CD4-positive, alpha-beta T cell treated with Interleukin-15 for 1 hour (primary cell): ENCODE measurements around the gene LRP3.
"Not testable (repeated sequence)": the region's sequence is repeated elsewhere in the genome, so short reads cannot be mapped to it uniquely, and the experiment has no call there.

Source experiments
- DNase-seq: peaks from one replicate; pipeline ENCODE4 v3.0.0-alpha.2; 2020

LRP3 gene

GRCh38 chr19:33220735-33221134 lies 26.6 kb downstream of the LRP3 start:
- DNase-seq = no peak

- no peak for DNase-seq
These were observed 27.5 kb downstream of the LRP3 start for GRCh38 chr19:33221638-33222037.

GRCh38 chr19:33222255-33222654 lies 28.1 kb downstream of the LRP3 start:
- not testable (repeated sequence) for DNase-seq

- DNase-seq = no peak
These were observed 30.7 kb downstream of the LRP3 start for GRCh38 chr19:33224694-33225457.

GRCh38 chr19:33225458-33225926 lies 31.4 kb downstream of the LRP3 start, which contains the start of gene SLC7A10:
SLC7A10 (minus strand) TSS chr19:33225850; CDS start chr19:33225703, 147 bp downstream.
- no peak for DNase-seq

GRCh38 chr19:33226550-33227241 lies 32.6 kb downstream of the LRP3 start:
- no peak for DNase-seq

GRCh38 chr19:33227242-33227650 lies 33.1 kb downstream of the LRP3 start:
- DNase-seq = no peak

- no peak for DNase-seq
These were observed 33.9 kb downstream of the LRP3 start for GRCh38 chr19:33227870-33228599.

- DNase-seq = no peak
These were observed 35.8 kb downstream of the LRP3 start for GRCh38 chr19:33229962-33230361.

GRCh38 chr19:33231511-33231910 lies 37.4 kb downstream of the LRP3 start:
- no peak for DNase-seq

GRCh38 chr19:33232656-33233055 lies 38.5 kb downstream of the LRP3 start:
- DNase-seq = no peak

- DNase-seq = no peak
These were observed 39.1 kb downstream of the LRP3 start for GRCh38 chr19:33233056-33233873.

- no peak for DNase-seq
These were observed 40.0 kb downstream of the LRP3 start for GRCh38 chr19:33234092-33234491.

- DNase-seq = no peak
These were observed 40.6 kb downstream of the LRP3 start for GRCh38 chr19:33234736-33235135.

GRCh38 chr19:33235269-33235995 lies 41.3 kb downstream of the LRP3 start:
- peak; percentile 61 for DNase-seq

GRCh38 chr19:33235996-33236350 lies 41.8 kb downstream of the LRP3 start:
- no peak for DNase-seq

GRCh38 chr19:33236696-33237390 lies 42.7 kb downstream of the LRP3 start:
- no peak for DNase-seq

- no peak for DNase-seq
These were observed 44.5 kb downstream of the LRP3 start for GRCh38 chr19:33238481-33239149.

- DNase-seq = no peak
These were observed 45.3 kb downstream of the LRP3 start for GRCh38 chr19:33239223-33239975.

GRCh38 chr19:33240181-33240771 lies 46.1 kb downstream of the LRP3 start:
- no peak for DNase-seq
